ENCODE measurements around the gene CNTN1. TPM values are rescaled to one million over a fixed set of nuclear protein-coding genes. Genes with fewer than 3 reads are reported as not detected.
"Not testable (repeated sequence)": the region's sequence is repeated elsewhere in the genome, so short reads cannot be mapped to it uniquely, and the experiment has no call there.

Gene CNTN1
- polyA plus RNA-seq, 3 donors = 31.4 to 42.1 (median 33.9) TPM

- DNase-seq = no peak
Observed at GRCh38 chr12:40689576-40689975, 2.7 kb upstream of the CNTN1 start.

GRCh38 chr12:40692765-40693206, 547 bp downstream of the CNTN1 start:
- no peak for DNase-seq

DNA sequence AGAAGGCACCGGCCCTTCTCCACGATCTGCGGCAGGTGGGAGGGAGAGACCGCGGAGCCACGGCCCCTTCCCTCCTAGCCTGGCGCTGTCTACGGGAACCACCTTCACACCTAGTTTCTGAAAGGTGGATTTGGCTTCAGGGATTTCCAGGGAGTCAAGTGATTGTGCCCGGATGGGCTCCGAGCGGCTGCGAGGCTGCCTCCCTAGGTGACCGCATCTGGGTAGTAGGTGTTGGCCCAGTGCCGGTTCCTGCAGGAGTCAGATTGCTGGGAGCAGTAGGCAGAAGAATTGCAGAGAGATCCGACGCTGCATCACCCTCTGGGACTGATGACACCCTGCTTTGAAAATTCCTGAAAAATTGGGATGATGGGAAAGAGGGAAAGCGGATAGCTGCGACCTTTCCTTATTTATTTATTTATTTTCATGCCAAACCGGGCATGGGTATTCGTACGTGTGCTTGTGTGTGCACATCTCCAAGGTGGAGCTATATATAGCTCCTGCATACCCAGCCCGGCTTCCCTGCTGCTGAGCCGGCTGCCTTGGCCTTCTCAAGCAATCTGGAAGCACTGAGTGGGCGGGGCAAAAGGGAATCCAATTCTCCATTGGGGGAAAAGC, 1.1 kb downstream of the CNTN1 start:
- no peak for DNase-seq

GRCh38 chr12:40697566-40698259, 5.5 kb downstream of the CNTN1 start:
- DNase-seq = peak; percentile 20

- no peak for DNase-seq
Observed at GRCh38 chr12:40701756-40702155, 9.5 kb downstream of the CNTN1 start.

- DNase-seq = no peak
Observed at GRCh38 chr12:40711121-40711520, 18.9 kb downstream of the CNTN1 start.

DNA sequence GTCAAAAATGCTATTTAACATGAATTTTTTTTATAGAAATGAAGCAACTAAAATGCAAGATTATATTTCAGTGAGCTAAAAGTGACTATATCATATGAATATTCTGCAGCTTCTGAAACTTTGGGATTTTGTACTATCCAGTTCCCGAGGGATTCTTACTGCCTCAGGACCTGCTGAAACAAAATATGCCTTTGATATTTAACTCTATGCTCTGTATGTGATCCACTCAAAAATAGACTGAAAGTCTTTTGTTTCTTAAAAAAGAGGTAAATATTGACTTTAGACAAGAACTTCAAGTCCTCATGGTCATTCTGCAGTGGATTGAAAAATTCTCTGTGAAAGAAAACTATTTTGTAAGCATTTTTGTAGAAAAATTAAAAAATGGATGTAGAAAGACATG, 22.4 kb downstream of the CNTN1 start:
- no peak for DNase-seq

DNA sequence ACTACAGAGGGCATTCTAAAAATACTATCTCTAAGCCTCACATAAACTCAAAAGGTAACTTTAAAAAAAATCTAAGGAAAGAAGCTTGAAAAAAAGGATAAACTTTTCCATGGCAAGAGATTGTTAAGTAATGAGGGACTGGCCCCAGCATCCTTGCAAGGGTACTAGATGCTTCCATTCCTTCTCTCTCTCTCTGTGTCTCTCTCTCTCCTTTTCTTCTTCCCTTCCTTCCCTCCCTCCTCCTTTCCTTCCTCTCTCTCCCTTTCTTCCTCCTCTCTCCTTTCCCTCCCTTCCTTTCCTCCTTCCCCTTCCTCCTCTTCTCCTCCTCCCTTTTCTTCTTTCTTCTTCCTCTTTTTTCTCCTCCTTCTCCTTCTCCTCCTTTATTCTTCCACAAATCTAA, 23.8 kb downstream of the CNTN1 start:
- no peak for DNase-seq

DNA sequence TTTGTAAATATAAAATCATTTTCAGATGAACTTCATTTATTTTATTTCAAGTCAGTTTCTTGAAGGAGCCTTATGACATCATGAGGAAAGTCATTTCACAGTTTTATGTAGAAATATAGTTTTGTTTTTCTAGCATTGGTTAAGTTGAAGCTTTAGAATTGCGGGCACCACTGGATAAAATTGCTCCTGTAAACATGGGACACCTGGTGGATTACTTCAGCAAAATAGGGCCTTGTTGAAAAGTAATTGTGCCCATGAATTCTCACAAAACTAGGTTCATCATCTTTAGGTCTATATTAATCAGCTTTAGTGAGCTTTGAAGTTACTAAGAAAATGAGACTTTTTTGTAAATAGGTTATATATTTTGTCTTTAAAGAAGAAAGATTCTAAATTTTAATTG, 25.3 kb downstream of the CNTN1 start:
- DNase-seq = no peak

DNA sequence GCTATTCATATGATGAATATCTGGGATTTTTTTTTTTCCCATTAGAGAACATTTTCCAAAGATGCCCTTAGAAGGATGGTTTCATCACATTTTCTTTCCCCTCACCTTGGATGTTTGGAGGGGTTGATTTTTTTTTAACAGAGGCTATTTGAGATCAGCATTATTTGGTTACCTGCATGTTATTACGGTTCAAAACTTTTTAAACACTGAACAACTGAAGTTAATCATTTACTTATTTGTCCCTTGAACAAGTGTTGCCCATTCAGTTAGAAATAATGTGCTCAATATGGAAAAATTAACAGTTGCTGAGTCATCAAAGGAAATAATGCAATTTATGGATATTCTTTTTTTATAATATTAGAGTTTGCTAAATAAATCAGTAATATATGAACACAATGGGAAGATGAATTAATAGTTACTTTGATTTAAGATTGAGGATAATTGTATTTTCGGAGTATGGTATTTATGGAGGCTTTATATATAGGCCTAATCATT, 26.7 kb downstream of the CNTN1 start:
- no peak for DNase-seq

DNA sequence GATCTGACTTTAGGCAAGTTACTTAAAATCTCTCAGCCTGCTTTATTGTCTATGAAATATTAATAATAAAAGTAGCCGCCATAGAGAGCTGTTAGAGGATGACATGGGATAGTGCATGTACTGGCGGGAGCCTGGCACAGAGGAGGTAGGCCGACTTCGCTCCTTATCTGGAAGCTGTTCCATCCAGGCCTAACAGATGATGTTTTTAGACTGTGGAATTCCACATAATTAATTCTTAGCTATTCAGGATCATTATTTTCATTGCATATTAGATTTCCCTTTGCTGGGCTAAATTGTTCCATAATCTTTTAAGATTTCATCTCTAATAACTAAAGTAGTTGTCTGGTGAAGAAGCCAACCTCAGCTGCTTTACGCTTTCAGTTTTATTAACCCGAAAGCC, 30.8 kb downstream of the CNTN1 start:
- DNase-seq = no peak

DNA sequence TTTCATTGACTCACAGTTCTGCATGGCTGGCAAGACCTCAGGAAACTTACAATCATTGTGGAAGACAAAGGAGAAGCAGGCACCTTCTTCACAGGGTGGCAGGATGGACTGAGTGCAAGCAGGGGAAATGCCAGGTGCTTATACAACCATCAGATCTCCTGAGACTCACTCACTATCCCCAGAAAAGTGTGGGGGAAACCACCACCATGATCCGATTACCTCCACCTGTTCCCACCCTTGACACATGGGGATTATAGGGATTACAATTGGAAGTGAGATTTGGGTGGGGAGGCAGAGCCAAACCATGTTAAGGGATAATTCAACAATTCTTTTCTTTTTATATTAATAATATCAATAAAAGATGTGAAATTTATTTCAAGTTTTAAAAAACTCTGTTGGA, 34.1 kb downstream of the CNTN1 start:
- no peak for DNase-seq

DNA sequence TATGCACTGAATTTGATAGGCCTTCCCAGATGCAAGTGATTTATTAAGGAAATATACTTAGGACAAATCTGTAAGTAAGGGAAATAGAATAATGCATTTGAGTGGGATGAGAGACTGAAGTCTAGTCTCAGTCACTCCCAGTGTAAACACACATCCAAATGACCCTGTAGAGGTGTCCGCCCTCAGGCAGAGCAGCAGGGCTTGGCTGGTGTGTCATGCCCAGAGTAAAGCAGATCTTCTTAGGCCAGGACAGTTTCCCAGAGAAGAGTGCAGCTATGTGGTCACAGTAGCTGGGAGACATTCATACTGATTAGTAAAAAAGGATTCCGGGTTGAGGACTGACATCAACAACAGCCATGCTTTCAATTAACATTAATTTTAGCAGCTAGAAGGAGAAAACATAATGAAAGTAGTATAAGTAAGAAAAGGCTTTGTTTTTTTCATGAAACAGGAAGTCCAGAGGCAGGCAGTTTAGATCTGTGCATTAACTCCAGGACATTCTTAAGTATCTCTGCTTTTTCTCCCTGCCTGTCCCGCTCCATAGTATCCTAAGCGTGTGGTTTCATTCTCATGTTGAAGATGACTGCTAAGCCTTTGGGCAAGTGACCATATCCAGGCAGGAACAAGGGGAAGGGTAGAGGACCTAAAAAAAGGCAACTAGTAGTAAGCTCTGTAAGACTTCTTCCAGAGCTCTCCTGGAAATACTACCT, 35.7 kb downstream of the CNTN1 start:
- DNase-seq = no peak

- no peak for DNase-seq
Observed at GRCh38 chr12:40730281-40730680, 38.0 kb downstream of the CNTN1 start.

GRCh38 chr12:40733871-40734270, 41.6 kb downstream of the CNTN1 start:
- peak; percentile 22 for DNase-seq

- DNase-seq = no peak
Observed at GRCh38 chr12:40734276-40734675, 42.0 kb downstream of the CNTN1 start.

GRCh38 chr12:40735551-40736230, 43.5 kb downstream of the CNTN1 start:
- DNase-seq = no peak

GRCh38 chr12:40737416-40737815, 45.2 kb downstream of the CNTN1 start:
- DNase-seq = not testable (repeated sequence)

- no peak for DNase-seq
Observed at GRCh38 chr12:40738856-40739255, 46.6 kb downstream of the CNTN1 start.

DNA sequence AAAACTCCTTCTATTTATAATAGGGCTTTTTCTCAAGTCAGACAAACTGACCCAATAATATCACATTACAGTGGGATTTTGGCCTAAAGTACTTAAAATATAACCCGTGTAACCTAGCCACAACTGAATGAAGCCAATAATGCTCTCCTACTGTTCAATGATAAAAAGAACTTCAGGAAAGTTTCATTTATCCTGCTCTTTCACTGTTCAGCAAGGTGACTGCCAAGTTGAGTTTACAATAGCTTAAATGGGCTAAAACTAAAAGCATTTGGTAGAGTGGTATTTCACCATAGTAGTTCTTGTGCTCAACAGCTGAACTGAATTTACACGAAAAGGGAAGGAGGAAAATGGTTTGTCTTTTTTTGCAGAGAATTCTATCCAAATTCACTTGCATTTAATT, 49.8 kb downstream of the CNTN1 start:
- DNase-seq = no peak

DNA sequence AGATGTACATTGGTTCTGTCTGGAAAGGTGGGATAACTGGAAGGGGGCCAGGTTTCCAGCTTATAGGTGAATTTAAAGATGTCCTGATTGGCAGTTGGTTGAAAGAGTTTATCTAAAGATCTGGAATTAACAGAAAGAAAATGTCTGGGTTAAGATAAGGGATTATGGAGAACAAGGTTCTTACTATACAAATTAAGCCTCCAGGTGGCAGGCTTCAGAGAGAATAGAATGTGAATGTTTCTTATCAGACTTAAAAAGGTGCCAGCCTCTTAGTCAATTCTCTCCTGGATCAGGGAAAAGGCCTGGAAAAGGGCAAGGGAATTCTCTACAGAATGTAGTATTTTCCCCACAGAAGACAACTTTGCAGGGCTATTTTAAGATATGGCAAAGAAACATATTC, 53.1 kb downstream of the CNTN1 start:
- DNase-seq = no peak

GRCh38 chr12:40749863-40750262, 57.6 kb downstream of the CNTN1 start:
- no peak for DNase-seq

Data from renal pelvis (tissue), 4 donors.